Trophoblast cell (in vitro differentiated cells and primary cell): Measurements from ENCODE around the gene B9D2.

Experiments used
- DNase-seq, 2 donors: peaks; one replicate each; pipeline ENCODE4 v3.0.0-alpha.2; 2016
- H2AFZ ChIP-seq: 2 replicates; pipeline ENCODE4 v1.6.1; 2013; ENCODE audit warnings: low read length, moderate library complexity, mild to moderate bottlenecking; ENCODE audit not compliant: insufficient read depth, poor library complexity
- H2AK5ac ChIP-seq: 2 replicates; pipeline ENCODE4 v1.6.1; 2013; ENCODE audit warnings: mild to moderate bottlenecking, low read length
- H2BK120ac ChIP-seq: 2 replicates; pipeline ENCODE4 v1.6.1; 2013; ENCODE audit warnings: low read length, mild to moderate bottlenecking, moderate library complexity; ENCODE audit not compliant: insufficient read depth, poor library complexity
- H2BK12ac ChIP-seq: 2 replicates; pipeline ENCODE4 v1.6.1; 2013; ENCODE audit warnings: mild to moderate bottlenecking, low read length, moderate library complexity
- H2BK5ac ChIP-seq: 2 replicates; pipeline ENCODE4 v1.6.1; 2013; ENCODE audit warnings: low read length, low read depth, moderate library complexity, mild to moderate bottlenecking; ENCODE audit not compliant: poor library complexity
- H3K14ac ChIP-seq: 2 replicates; pipeline ENCODE4 v1.6.1; 2013; ENCODE audit warnings: mild to moderate bottlenecking, low read length
- H3K18ac ChIP-seq: 2 replicates; pipeline ENCODE4 v1.6.1; 2013; ENCODE audit warnings: mild to moderate bottlenecking, low read length
- H3K23ac ChIP-seq: 2 replicates; pipeline ENCODE4 v1.6.1; 2013; ENCODE audit warnings: low read length
- H3K27ac ChIP-seq: 2 replicates; pipeline ENCODE4 v1.5.1; 2013; ENCODE audit warnings: low read depth, mild to moderate bottlenecking, inconsistent platforms, low read length, moderate library complexity
- H3K27me3 ChIP-seq: 2 replicates; pipeline ENCODE4 v1.6.1; 2013; ENCODE audit warnings: inconsistent platforms, mild to moderate bottlenecking, low read length, moderate library complexity; ENCODE audit not compliant: insufficient read depth
- H3K36me3 ChIP-seq, 2 experiments: 1 replicate in 1 of 2; 2 replicates in 1 of 2; pipeline ENCODE4 v1.6.1; 2013; ENCODE audit warnings: low read length in 2 of 2, mild to moderate bottlenecking in 2 of 2, moderate library complexity in 1 of 2; ENCODE audit not compliant: insufficient read depth in 2 of 2, control insufficient read depth in 1 of 2
- H3K4ac ChIP-seq: 2 replicates; pipeline ENCODE4 v1.6.1; 2013; ENCODE audit warnings: low read depth, mild to moderate bottlenecking, low read length, moderate library complexity
- H3K4me1 ChIP-seq, 2 experiments: 1 replicate in 1 of 2; 2 replicates in 1 of 2; pipeline ENCODE4 v1.6.1; 2013; ENCODE audit warnings: low read length in 2 of 2, mild to moderate bottlenecking in 2 of 2, moderate library complexity in 1 of 2; ENCODE audit not compliant: insufficient read depth in 2 of 2, control insufficient read depth in 1 of 2
- H3K4me2 ChIP-seq: 2 replicates; pipeline ENCODE4 v1.6.1; 2013; ENCODE audit warnings: inconsistent platforms, mild to moderate bottlenecking, low read length, moderate library complexity
- H3K4me3 ChIP-seq: 2 replicates; pipeline ENCODE4 v1.5.1; 2013; ENCODE audit warnings: mild to moderate bottlenecking, low read depth, low read length, inconsistent platforms
- H3K79me1 ChIP-seq: one replicate; pipeline ENCODE4 v1.6.1; 2013; ENCODE audit warnings: low read length
- H3K79me2 ChIP-seq: 2 replicates; pipeline ENCODE4 v1.6.1; 2013; ENCODE audit warnings: low read length, mild to moderate bottlenecking; ENCODE audit not compliant: control insufficient read depth, insufficient read depth, poor library complexity
- H3K9ac ChIP-seq: 2 replicates; pipeline ENCODE4 v1.6.1; 2013; ENCODE audit warnings: mild to moderate bottlenecking, low read length
- H3K9me3 ChIP-seq: 2 replicates; pipeline ENCODE4 v1.6.1; 2013; ENCODE audit warnings: low read depth, mild to moderate bottlenecking, control low read depth, inconsistent platforms, low read length; ENCODE audit not compliant: insufficient read depth
- H4K12ac ChIP-seq: 2 replicates; pipeline ENCODE4 v1.6.1; 2013; ENCODE audit warnings: low read depth, mild to moderate bottlenecking, low read length, moderate library complexity
- H4K8ac ChIP-seq: 2 replicates; pipeline ENCODE4 v1.6.1; 2013; ENCODE audit warnings: low read depth, mild to moderate bottlenecking, low read length, moderate library complexity
- H4K91ac ChIP-seq: one replicate; pipeline ENCODE4 v1.6.1; 2013; ENCODE audit warnings: low read depth, mild to moderate bottlenecking, low read length, moderate library complexity
- WGBS: extraction: QIAGEN DNeasy Blood & Tissue Kit; methylation state at CpG from one replicate; pipeline ENCODE4 v1.1.7; 2013; ENCODE audit warnings: missing lambda C conversion rate; ENCODE audit not compliant: insufficient read length, insufficient coverage; ENCODE audit errors: extremely low coverage; 5-methylcytosine and 5-hydroxymethylcytosine counted together

Gene B9D2

DNA sequence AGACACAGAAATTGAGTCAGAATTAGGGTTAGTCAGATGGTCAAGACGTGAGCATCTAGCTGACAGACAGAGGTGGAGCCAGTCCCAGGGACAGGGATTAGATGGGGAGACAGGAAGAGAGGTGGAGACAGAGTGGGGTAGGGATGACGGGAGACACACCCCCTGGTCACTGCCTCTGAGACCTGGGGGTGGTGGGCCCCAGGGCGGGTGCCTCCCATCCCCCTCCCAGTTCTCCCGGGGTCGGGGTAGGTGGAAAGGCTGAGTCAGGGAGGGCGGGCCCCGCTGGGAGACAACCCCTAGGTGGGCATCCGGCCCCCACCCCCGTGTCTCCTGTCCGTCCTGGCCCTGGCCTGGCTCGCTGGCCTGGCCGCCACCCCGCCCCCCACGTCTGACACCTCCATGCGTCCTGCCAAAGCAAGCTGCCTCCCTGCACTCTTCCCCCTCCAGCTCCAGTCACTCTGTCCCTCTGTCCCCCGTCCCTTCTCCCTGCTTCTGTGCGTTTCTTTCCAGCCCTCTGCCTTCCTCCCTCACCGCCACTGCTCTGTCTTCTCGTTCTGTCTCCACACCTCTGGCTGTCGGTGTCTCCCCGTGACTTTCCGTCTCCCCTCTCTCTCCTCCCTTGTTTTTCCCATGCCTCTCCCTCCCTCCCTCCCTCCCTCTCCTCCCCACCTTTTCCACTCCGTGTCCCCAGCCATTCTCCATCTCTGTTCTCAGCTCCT, 38.9 kb downstream of the B9D2 start:
- peak overlapping the region; percentile 64 for H3K4me2 ChIP-seq
- peaks cover 66 to 75% of the 10 kb centered on the region in 2 experiments for H3K4me1 ChIP-seq
- H3K4me3 ChIP-seq = no peak overlapping the region
- H3K27me3 ChIP-seq = no peaks in the 10 kb centered on the region
- peak overlapping the region; percentile 93 for H2BK5ac ChIP-seq
- peak overlapping the region; percentile 95 for H3K18ac ChIP-seq
- peaks cover 63% of the 10 kb centered on the region for H3K79me1 ChIP-seq
- peak overlapping the region; percentile 99 for H3K27ac ChIP-seq
- H2AK5ac ChIP-seq = peak overlapping the region; percentile 85
- peak overlapping the region; percentile 81 for H3K4ac ChIP-seq
- peaks cover 36 to 37% of the 10 kb centered on the region in 2 experiments for H3K36me3 ChIP-seq
- peak overlapping the region; percentile 86 for H4K8ac ChIP-seq
- WGBS = no CpG with 5 or more reads among the region's 23 CpGs
- H2BK120ac ChIP-seq = peak overlapping the region; percentile 87
- peak overlapping the region; percentile 4 for H4K12ac ChIP-seq
- H2AFZ ChIP-seq = no peak overlapping the region
- peak overlapping the region; percentile 93 for H3K14ac ChIP-seq
- peak overlapping the region; percentile 90 for H2BK12ac ChIP-seq
- peak in 1 of 2 donors; percentile 32 for DNase-seq
- no peak overlapping the region for H3K23ac ChIP-seq
- H3K9me3 ChIP-seq = no peaks in the 10 kb centered on the region
- H4K91ac ChIP-seq = peak overlapping the region; percentile 95
- H3K9ac ChIP-seq = peak overlapping the region; percentile 3
- peaks cover 19% of the 10 kb centered on the region for H3K79me2 ChIP-seq

DNA sequence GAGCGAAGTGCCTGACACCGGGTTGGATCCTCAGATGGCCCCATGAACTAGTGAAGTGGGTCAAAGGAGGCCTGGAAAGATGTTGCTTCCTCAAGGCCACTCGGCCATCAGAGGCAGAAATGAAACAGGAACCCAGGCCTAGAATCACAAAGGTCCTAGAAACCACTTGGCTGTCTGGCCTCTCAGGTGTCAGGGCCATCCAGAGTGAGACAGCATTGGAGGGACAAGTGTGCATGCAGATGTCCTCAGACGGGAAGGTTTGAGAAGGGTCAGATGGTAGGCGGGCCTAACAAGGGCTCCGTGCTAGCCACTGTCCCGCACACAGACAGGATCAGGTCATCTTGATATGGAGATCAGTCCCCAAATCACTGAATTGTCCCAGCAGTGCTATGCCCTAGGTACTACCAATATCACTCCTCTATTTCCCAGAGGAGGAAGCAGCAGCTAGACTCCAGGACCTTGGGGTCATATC, 39.7 kb downstream of the B9D2 start:
- H3K4me2 ChIP-seq = peak overlapping the region; percentile 7
- H3K18ac ChIP-seq = peak overlapping the region; percentile 89
- H2AK5ac ChIP-seq = peak overlapping the region; percentile 82
- peak overlapping the region; percentile 99 for H4K91ac ChIP-seq
- H3K27me3 ChIP-seq = no peaks in the 10 kb centered on the region
- H3K23ac ChIP-seq = no peak overlapping the region
- DNase-seq = peak in 1 of 2 donors; percentile 38
- peaks cover 19% of the 10 kb centered on the region for H3K79me2 ChIP-seq
- peak overlapping the region; percentile 90 for H4K8ac ChIP-seq
- peaks cover 64% of the 10 kb centered on the region for H3K79me1 ChIP-seq
- H3K9ac ChIP-seq = no peak overlapping the region
- H3K36me3 ChIP-seq = peaks cover 40 to 45% of the 10 kb centered on the region in 2 experiments
- H2AFZ ChIP-seq = no peak overlapping the region
- peak overlapping the region; percentile 98 for H2BK5ac ChIP-seq
- H2BK12ac ChIP-seq = peak overlapping the region; percentile 88
- H3K9me3 ChIP-seq = no peaks in the 10 kb centered on the region
- no peak overlapping the region for H4K12ac ChIP-seq
- WGBS = no CpG with 5 or more reads among the region's 7 CpGs
- peak overlapping the region; percentile 99 for H3K27ac ChIP-seq
- H3K14ac ChIP-seq = peak overlapping the region; percentile 60
- peak overlapping the region; percentile 55 for H3K4ac ChIP-seq
- H2BK120ac ChIP-seq = peak overlapping the region; percentile 97
- H3K4me1 ChIP-seq = peaks cover 70 to 81% of the 10 kb centered on the region in 2 experiments
- H3K4me3 ChIP-seq = no peak overlapping the region

GRCh38 chr19:41323430-41324125, 40.4 kb downstream of the B9D2 start:
- peak overlapping the region; percentile 96 for H3K14ac ChIP-seq
- H3K9me3 ChIP-seq = no peaks in the 10 kb centered on the region
- H3K23ac ChIP-seq = no peak overlapping the region
- H3K79me1 ChIP-seq = peaks cover 64% of the 10 kb centered on the region
- peak overlapping the region; percentile 82 for H2AK5ac ChIP-seq
- H3K4me2 ChIP-seq = peak overlapping the region; percentile 48
- H2AFZ ChIP-seq = peak overlapping the region; percentile 48
- peaks cover 19% of the 10 kb centered on the region for H3K79me2 ChIP-seq
- H3K18ac ChIP-seq = peak overlapping the region; percentile 89
- peak overlapping the region; percentile 99 for H3K27ac ChIP-seq
- H4K12ac ChIP-seq = peak overlapping the region; percentile 28
- peak overlapping the region; percentile 88 for H2BK12ac ChIP-seq
- WGBS = no CpG with 5 or more reads among the region's 16 CpGs
- H2BK5ac ChIP-seq = peak overlapping the region; percentile 98
- H3K4me3 ChIP-seq = no peak overlapping the region
- peak; percentile 64 to 71 for DNase-seq
- no peaks in the 10 kb centered on the region for H3K27me3 ChIP-seq
- H3K9ac ChIP-seq = no peak overlapping the region
- peaks cover 40 to 46% of the 10 kb centered on the region in 2 experiments for H3K36me3 ChIP-seq
- peaks cover 70 to 84% of the 10 kb centered on the region in 2 experiments for H3K4me1 ChIP-seq
- peak overlapping the region; percentile 97 for H2BK120ac ChIP-seq
- peak overlapping the region; percentile 55 for H3K4ac ChIP-seq
- peak overlapping the region; percentile 90 for H4K8ac ChIP-seq
- H4K91ac ChIP-seq = peak overlapping the region; percentile 99

- peak in 1 of 2 donors; percentile 38 for DNase-seq
- Histone ChIP-seq H4K8ac (peak overlapping the region; percentile 86), H3K79me2 (peaks cover 19% of the 10 kb centered on the region), H2BK120ac (peak overlapping the region; percentile 97), H3K4me1 (peaks cover 70 to 81% of the 10 kb centered on the region in 2 experiments), H3K14ac (peak overlapping the region; percentile 96), H3K4me2 (peak overlapping the region; percentile 48), H3K9ac (peak overlapping the region; percentile 10), H4K91ac (peak overlapping the region; percentile 99), H2BK12ac (peak overlapping the region; percentile 74), H2AFZ (peak overlapping the region; percentile 8), H3K27ac (peak overlapping the region; percentile 99), H4K12ac (no peak overlapping the region), H3K79me1 (peaks cover 64% of the 10 kb centered on the region), H3K18ac (peak overlapping the region; percentile 53), H3K9me3 (no peaks in the 10 kb centered on the region), H3K23ac (no peak overlapping the region), H3K27me3 (no peaks in the 10 kb centered on the region), H3K4me3 (no peak overlapping the region), H3K36me3 (peaks cover 38 to 44% of the 10 kb centered on the region in 2 experiments), H3K4ac (peak overlapping the region; percentile 36), H2BK5ac (peak overlapping the region; percentile 98), H2AK5ac (peak overlapping the region; percentile 55)
- no CpG with 5 or more reads among the region's 7 CpGs for WGBS
These were observed 40.9 kb downstream of the B9D2 start for GRCh38 chr19:41323023-41323422.
